NCI-H1436 treated with DMSO at 0.1 percent for 48 hours (cell line): ENCODE measurements around the gene HMGB4.

ENCODE experiments used
- DNase-seq: peaks from one replicate; lab custom pipeline; 2025; lab: John Stamatoyannopoulos, UW

The HMGB4 gene

GRCh38 chr1:33848205-33848937 lies 15.5 kb upstream of the HMGB4 start:
- no peak for DNase-seq

GRCh38 chr1:33849211-33849610 lies 14.7 kb upstream of the HMGB4 start:
- no peak for DNase-seq

- DNase-seq: no peak
These were observed 13.4 kb upstream of the HMGB4 start for GRCh38 chr1:33850481-33850880.

- no peak for DNase-seq
These were observed 11.2 kb upstream of the HMGB4 start for GRCh38 chr1:33852711-33853110.

- no peak for DNase-seq
These were observed 10.4 kb upstream of the HMGB4 start for GRCh38 chr1:33853431-33853830.

- DNase-seq: no peak
These were observed 9.8 kb upstream of the HMGB4 start for GRCh38 chr1:33854091-33854490.

- DNase-seq: no peak
These were observed 3.2 kb upstream of the HMGB4 start for GRCh38 chr1:33860671-33861070.

GRCh38 chr1:33864460-33865389 lies 846 bp downstream of the HMGB4 start:
- no peak for DNase-seq

- DNase-seq: no peak
These were observed 2.4 kb downstream of the HMGB4 start for GRCh38 chr1:33866281-33866680.

- no peak for DNase-seq
These were observed 3.8 kb downstream of the HMGB4 start for GRCh38 chr1:33867684-33868083.

- no peak for DNase-seq
These were observed 8.4 kb downstream of the HMGB4 start for GRCh38 chr1:33872275-33872674.

- no peak for DNase-seq
These were observed 8.8 kb downstream of the HMGB4 start for GRCh38 chr1:33872683-33873082.

- no peak for DNase-seq
These were observed 10.8 kb downstream of the HMGB4 start for GRCh38 chr1:33874636-33875035.

GRCh38 chr1:33875862-33876261 lies 12.0 kb downstream of the HMGB4 start:
- DNase-seq: no peak

GRCh38 chr1:33876970-33877650 lies 13.2 kb downstream of the HMGB4 start:
- no peak for DNase-seq

GRCh38 chr1:33878392-33878791 lies 14.5 kb downstream of the HMGB4 start:
- no peak for DNase-seq

GRCh38 chr1:33880305-33880704 lies 16.4 kb downstream of the HMGB4 start:
- DNase-seq: no peak

GRCh38 chr1:33886496-33886895 lies 22.6 kb downstream of the HMGB4 start:
- no peak for DNase-seq

- DNase-seq: no peak
These were observed 29.4 kb downstream of the HMGB4 start for GRCh38 chr1:33893147-33893830.

GRCh38 chr1:33895396-33895795 lies 31.5 kb downstream of the HMGB4 start:
- no peak for DNase-seq

GRCh38 chr1:33895976-33896375 lies 32.1 kb downstream of the HMGB4 start:
- DNase-seq: no peak

GRCh38 chr1:33897092-33897725 lies 33.3 kb downstream of the HMGB4 start:
- DNase-seq: no peak
